ENCODE data around the gene PHLPP1. TPM values are rescaled to one million over a fixed set of nuclear protein-coding genes. Genes with fewer than 3 reads are reported as not detected.

The PHLPP1 gene
- total and polyA plus RNA-seq, 5 experiments from 2014 or later: 0.17 to 9.4 (median 0.44) TPM

DNA sequence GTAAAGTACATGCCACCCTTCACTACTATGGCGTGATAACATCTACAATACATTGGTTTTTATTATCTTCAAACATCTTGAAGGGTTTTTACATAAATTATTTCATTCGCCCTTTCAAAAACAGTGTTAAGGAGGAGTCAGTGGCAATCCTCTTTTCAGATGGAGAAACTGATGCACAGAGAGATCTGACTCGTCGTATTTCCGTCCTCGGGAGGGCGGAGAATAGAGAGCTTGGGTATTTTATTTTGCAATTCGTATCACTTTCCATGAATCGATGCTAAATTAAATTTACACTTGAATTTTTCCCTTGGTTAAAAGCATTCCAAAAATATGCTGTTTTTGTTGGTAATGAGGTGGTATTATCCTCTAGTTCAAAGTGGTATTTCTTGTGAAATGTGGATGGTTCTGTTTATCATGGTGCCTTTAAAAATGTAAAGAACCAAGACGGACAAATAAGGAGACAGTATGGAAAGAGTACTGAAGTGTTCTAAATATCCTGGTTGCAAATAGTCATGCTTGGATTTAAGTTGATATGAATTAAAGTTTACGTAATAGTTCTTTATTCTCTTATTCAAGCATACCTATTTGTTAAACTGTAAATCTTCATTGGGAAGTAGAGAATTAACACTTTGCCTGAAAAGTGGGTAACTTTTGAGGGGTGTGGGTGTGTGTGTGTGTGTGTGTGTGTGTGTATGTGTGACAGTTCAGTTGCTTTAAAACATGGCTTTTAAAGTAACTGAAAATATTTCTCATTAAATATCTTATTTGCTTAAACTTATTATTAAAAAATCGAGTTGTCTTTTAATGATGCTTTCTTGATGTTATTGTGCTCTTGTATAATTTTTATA, 5.6 kb downstream of the PHLPP1 start:
- Mint-ChIP-seq H3K27ac (no peak overlapping the region), H3K27me3 (no peaks in the 10 kb centered on the region), H3K4me1 (peaks cover 10 to 48% (median 28%) of the 10 kb centered on the region in 4 donors), H3K36me3 (no peaks in the 10 kb centered on the region), H3K4me3 (no peak overlapping the region), H3K9me3 (no peaks in the 10 kb centered on the region)
- POLR2A ChIA-PET: no interaction called here
- DNase-seq (no peak), ATAC-seq (no peak)

DNA sequence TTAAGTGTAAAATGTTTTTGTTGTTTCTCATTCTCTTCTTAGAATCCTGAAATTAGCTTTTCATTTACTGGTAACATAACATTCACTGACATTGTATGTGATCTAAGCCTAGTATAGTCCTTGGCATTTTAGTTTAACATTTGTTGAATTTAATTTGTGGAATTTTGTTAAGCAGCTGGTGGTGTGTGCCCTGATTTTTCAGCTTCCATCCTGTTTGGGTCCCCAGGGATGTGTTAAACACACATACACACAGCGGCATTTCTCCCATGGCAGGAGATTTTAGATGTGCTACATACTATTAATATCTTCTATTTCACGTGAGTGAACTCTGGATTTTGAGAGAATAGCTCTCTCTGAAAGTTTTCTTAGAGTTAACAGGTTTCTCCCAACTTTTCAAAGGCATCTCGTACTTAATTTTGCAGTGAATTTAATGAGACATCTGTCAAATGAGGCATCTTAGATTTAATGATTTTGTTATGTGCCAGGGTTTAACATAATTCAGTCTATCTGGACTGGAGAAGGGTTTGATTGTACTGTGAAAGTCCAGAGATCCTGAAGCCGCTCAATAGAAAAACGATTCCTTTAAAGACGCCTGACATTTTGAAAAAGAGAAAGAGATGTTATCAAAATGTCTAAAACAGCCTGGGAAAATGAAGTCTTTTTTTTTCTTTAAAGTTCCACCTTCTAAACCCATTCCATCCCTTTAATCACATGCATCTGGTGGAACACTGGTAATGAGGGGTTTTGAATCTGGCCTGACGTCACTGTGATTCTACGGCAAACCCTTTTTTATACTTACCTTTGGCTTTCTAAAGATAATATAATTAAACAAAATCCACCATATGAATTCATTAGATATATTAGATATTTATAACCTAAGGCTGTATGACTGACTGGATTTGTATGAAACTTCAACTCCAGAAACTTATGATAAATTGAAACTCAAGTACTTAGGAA, 6.8 kb downstream of the PHLPP1 start:
- Mint-ChIP-seq H3K4me1 (peaks cover 10 to 47% (median 27%) of the 10 kb centered on the region in 4 donors), H3K4me3 (no peak overlapping the region), H3K27me3 (no peaks in the 10 kb centered on the region), H3K9me3 (no peaks in the 10 kb centered on the region), H3K27ac (no peak overlapping the region), H3K36me3 (no peaks in the 10 kb centered on the region)
- ATAC-seq: no peak
- POLR2A ChIA-PET: no interaction called here
- no peak for DNase-seq

DNA sequence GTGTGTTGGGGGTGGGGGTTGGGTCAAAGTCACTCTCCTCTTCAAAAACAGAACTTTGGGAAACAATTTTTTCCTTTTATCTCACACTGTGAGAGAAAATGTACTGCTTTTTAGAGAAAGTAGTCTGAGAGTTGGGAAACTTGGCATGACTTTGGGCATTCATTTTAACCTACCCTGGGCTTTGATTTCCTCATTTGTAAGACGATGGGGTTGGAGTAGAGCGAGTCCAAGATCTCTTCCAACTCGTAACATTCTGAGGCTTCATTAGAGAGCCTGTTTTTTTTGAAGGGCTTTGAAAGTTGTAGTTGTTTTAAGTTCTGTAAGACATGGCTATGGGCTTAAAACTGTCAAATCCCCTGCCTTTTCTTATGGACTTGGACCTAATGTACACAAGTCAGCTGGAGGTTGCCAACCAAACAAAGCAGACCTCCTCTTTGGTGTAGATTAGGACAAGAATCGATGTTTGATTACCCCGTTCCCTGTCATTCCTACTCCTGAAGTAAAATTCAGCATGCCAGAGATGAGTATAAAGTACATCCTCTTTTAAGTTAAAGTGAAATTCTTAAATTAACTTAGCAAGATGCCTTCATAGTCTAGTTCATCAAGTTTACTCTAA, 8.4 kb downstream of the PHLPP1 start:
- ATAC-seq: no peak
- Mint-ChIP-seq H3K4me1 (peaks cover 5 to 30% (median 15%) of the 10 kb centered on the region in 4 donors), H3K27ac (no peak overlapping the region), H3K36me3 (no peaks in the 10 kb centered on the region), H3K9me3 (no peaks in the 10 kb centered on the region), H3K27me3 (no peaks in the 10 kb centered on the region), H3K4me3 (no peak overlapping the region)
- POLR2A ChIA-PET: no interaction called here
- DNase-seq: no peak

DNA sequence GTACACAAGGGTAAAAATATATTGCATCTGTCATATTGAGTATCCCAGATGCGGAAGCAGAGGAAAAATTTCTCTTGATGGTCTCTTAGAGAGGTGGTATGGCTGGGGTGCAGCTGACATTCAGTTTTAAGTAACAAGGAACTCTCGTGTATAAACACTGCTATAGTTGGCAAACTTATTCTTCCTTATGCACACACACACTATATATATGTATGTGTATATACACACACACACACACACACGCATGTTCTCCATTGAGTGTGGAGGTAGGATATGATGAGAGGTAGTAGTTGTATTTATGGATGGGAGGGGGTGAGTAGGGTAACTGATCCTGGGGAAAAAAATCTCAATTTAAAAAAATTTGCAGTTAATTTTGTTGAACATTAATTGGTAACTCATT, 10.6 kb downstream of the PHLPP1 start:
- ATAC-seq: no peak
- Mint-ChIP-seq H3K9me3 (peaks cover 0 to 4% (median 0%) of the 10 kb centered on the region in 9 donors), H3K4me1 (peaks cover 0 to 25% (median 4%) of the 10 kb centered on the region in 4 donors), H3K36me3 (no peaks in the 10 kb centered on the region), H3K27ac (peak overlapping the region in 1 of 10 donors; percentile 21), H3K4me3 (no peak overlapping the region), H3K27me3 (no peaks in the 10 kb centered on the region)
- POLR2A ChIA-PET: no interaction called here
- no peak for DNase-seq

DNA sequence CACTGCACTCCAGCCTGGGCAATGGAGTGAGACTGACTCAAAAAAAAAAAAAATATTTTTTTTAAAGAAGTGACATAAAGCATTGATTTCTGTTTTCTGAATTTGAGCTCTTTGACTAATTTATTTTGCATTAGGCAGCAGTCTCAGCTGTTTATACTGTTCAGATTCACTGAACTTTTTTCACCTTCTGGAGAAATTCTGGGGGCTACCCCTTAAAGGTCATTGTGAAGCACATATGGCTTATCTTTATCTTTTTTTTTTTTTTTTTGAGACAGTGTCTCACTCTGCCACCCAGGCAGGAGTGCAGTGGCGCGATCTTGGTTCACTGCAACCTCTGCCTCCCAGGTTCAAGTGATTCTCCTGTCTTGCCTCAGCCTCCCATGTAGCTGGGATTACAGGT, 12.9 kb downstream of the PHLPP1 start:
- ATAC-seq (no peak), DNase-seq (no peak)
- Mint-ChIP-seq H3K4me1 (peaks cover 0 to 32% (median 3%) of the 10 kb centered on the region in 4 donors), H3K4me3 (no peak overlapping the region), H3K27ac (no peak overlapping the region), H3K9me3 (peaks cover 0 to 18% (median 9%) of the 10 kb centered on the region in 9 donors), H3K27me3 (no peaks in the 10 kb centered on the region), H3K36me3 (peaks cover 9 to 19% (median 14%) of the 10 kb centered on the region in 3 donors)
- POLR2A ChIA-PET: no interaction called here

DNA sequence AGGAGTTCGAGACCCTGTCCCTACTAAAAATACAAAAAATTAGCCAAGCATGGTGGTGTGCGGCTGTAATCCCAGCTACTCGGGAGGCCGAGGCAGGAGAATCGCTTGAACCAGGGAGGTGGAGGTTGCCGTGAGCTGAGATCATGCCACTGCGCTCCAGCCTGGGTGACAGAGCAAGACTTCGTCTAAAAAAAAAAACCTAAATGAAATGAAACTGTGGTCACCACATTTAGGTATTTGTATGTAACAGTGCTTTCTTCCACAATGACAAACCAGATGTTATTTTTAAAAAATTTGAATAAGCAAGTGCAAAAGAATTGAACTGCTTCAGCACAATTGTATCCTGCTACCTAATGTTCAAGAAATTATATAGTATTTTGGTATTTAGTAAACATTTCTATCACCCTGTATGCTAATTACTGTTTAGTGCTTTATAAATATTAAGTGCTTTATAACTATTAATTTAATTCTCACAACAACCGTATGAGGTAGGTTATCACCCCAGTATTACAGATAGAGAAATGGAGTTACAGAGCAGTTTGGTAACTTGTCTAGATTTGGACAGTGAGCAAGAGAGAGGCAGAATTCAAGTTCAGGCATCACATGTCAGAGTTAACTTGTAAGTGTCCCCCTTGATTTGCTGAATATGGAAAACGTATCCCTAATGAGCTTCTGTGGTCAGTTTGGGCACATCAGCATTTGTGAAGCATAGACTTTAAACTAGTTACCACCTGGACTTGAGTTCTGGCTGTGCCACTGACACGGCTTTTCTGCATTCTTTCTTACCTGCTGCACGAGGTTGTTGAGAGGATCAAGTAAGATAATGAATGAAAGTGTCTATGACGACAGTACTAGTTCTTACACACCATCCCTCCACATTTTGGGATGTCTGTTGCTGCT, 14.4 kb downstream of the PHLPP1 start:
- no peak for DNase-seq
- ATAC-seq: no peak
- H3K27me3 Mint-ChIP-seq: no peaks in the 10 kb centered on the region
- H3K36me3 Mint-ChIP-seq: peaks cover 9 to 22% (median 14%) of the 10 kb centered on the region in 3 donors
- H3K4me1 Mint-ChIP-seq: peaks cover 0 to 23% (median 2%) of the 10 kb centered on the region in 4 donors
- no peak overlapping the region for H3K27ac Mint-ChIP-seq
- H3K4me3 Mint-ChIP-seq: no peak overlapping the region
- POLR2A ChIA-PET: no interaction called here
- peaks cover 0 to 18% (median 9%) of the 10 kb centered on the region in 9 donors for H3K9me3 Mint-ChIP-seq

DNA sequence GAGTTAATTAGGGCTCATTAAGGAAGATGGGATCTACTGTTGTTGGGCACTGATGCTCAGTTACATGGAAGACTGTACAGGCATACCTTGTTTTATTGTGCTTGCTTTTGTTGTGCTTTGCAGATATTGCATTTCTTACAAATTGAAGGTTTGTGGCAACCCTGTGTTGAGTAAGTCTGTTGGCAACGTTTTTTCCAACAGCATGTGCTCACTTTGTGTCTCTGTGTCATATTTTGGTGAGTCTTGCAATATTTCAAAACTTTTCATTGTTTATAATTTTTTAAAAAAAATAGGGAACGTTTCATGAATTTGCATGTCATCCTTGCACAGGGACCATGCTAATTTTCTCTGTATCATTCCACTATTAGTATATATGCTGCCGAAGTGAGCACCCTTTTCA, 15.6 kb downstream of the PHLPP1 start:
- no peak overlapping the region for H3K27ac Mint-ChIP-seq
- H3K36me3 Mint-ChIP-seq: peaks cover 9 to 22% (median 14%) of the 10 kb centered on the region in 3 donors
- POLR2A ChIA-PET: no interaction called here
- H3K4me3 Mint-ChIP-seq: no peak overlapping the region
- H3K27me3 Mint-ChIP-seq: no peaks in the 10 kb centered on the region
- peaks cover 0 to 18% (median 9%) of the 10 kb centered on the region in 9 donors for H3K9me3 Mint-ChIP-seq
- ATAC-seq (no peak), DNase-seq (no peak)
- H3K4me1 Mint-ChIP-seq: peaks cover 0 to 22% (median 2%) of the 10 kb centered on the region in 4 donors

DNA sequence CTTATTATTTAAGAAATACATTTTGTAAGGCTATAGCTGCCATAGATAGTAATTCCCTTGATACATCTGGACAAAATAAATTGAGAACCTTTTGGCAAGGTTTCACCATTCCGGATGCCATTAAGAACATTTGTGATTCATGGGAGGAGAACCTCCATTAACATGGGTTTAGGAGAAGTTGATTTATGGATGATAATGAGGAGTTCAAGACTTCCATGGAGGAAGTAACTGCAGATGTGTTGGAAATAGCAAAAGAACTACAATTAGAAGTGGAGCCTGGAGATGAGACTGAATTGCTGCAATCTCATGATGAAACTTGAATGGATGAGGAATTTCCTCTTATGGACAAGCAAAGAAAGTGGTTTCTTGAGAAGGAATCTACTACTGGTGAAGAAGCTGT, 17.3 kb downstream of the PHLPP1 start:
- no peak for DNase-seq
- no peak for ATAC-seq
- Mint-ChIP-seq H3K27ac (no peak overlapping the region), H3K4me1 (peaks cover 0 to 28% (median 7%) of the 10 kb centered on the region in 4 donors), H3K4me3 (no peak overlapping the region), H3K36me3 (peaks cover 9 to 22% (median 14%) of the 10 kb centered on the region in 3 donors), H3K27me3 (no peaks in the 10 kb centered on the region), H3K9me3 (peaks cover 2 to 18% (median 9%) of the 10 kb centered on the region in 9 donors)
- POLR2A ChIA-PET: no interaction called here

DNA sequence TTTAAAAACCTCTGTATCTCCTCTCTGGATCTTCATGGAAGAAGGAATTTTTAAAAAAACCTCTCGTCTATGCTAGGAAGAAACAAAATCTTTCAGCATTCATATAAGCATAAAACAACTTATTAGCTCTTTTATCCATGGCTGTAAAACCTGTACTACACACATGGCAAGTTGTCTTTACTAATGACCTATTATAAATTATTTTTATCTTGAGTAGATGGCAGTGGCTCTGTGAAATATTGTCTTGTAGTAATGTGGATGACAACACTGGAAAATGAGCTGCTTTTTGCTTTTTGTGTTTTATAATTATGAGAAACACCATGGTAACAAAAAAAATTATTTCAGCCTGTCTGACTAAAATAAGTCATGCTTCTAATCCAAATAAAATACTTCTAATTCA, 18.9 kb downstream of the PHLPP1 start:
- POLR2A ChIA-PET: no interaction called here
- peaks cover 9 to 22% (median 14%) of the 10 kb centered on the region in 3 donors for H3K36me3 Mint-ChIP-seq
- peaks cover 2 to 18% (median 10%) of the 10 kb centered on the region in 9 donors for H3K9me3 Mint-ChIP-seq
- no peak overlapping the region for H3K27ac Mint-ChIP-seq
- ATAC-seq (no peak), DNase-seq (no peak)
- peaks cover 0 to 28% (median 10%) of the 10 kb centered on the region in 4 donors for H3K4me1 Mint-ChIP-seq
- H3K4me3 Mint-ChIP-seq: no peak overlapping the region
- H3K27me3 Mint-ChIP-seq: no peaks in the 10 kb centered on the region

DNA sequence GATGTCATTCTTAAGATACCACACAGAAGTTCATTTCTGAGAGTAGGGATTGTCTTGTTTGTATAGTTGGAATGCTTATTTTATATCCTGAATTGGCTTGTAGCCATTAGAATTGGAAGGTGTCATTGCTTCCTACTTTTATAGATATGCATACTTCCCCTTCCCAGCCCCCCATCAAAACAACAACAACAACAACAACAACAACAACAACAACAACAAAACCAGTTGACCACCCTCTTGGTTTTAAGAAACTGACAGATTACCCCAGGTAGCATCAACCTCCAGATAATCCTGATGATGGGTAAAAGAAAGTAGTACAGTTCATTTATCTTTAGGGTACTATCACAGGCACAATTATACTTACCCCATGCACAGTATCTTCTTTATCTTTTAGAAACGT, 20.0 kb downstream of the PHLPP1 start:
- Mint-ChIP-seq H3K4me1 (peaks cover 0 to 24% (median 12%) of the 10 kb centered on the region in 4 donors), H3K27me3 (no peaks in the 10 kb centered on the region), H3K36me3 (peaks cover 9 to 22% (median 14%) of the 10 kb centered on the region in 3 donors), H3K4me3 (no peak overlapping the region), H3K9me3 (peaks cover 2 to 18% (median 10%) of the 10 kb centered on the region in 9 donors), H3K27ac (no peak overlapping the region)
- ATAC-seq (no peak), DNase-seq (no peak)
- POLR2A ChIA-PET: no interaction called here

DNA sequence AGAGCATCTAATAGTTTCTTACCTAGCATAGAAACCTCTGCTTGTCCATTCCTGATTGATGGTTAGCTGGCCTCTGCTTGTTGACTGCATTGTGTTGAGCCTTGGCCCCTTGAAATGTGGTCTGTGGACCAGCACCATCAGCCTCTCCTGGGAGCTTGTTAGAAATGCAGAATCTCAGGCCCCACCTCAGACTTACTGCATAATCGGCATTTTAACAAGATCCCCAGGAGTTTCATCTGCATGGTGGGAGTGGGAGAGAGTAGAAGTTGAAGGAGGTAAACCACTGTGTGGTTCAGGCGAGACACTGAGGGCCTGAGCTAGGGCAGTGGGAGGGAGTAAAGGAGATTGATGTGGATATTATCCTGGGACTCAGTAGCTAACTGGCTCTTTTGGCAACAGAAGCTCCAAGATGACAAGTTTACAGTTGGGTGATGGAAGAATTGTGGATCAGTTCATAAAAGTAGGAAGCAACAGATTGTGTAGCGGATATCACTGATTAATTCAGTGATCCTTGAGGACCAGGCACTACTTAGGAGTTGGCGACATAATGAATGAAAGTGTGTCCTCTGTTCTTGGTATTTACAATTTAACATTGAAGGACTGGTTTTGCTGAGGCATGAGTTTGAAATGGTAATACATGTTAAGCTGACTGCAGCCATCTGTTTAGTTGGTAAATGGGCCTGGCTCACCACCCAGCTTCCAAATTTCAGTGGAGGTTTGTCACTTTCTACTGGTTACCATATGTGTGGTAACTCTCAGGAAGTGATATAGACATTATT, 20.9 kb downstream of the PHLPP1 start:
- no peak for ATAC-seq
- H3K36me3 Mint-ChIP-seq: peaks cover 9 to 21% (median 14%) of the 10 kb centered on the region in 3 donors
- no peak overlapping the region for H3K4me3 Mint-ChIP-seq
- H3K27me3 Mint-ChIP-seq: no peaks in the 10 kb centered on the region
- peaks cover 0 to 19% (median 12%) of the 10 kb centered on the region in 4 donors for H3K4me1 Mint-ChIP-seq
- H3K27ac Mint-ChIP-seq: no peak overlapping the region
- POLR2A ChIA-PET: no interaction called here
- DNase-seq: no peak
- peaks cover 2 to 17% (median 9%) of the 10 kb centered on the region in 9 donors for H3K9me3 Mint-ChIP-seq
